Suppressor macrophage treated with lipopolysaccharide for 1 hour (primary cell): ENCODE measurements around the gene IFT80.
"Not testable (repeated sequence)": the region's sequence is repeated elsewhere in the genome, so short reads cannot be mapped to it uniquely, and the experiment has no call there.

ENCODE experiments used
- DNase-seq, 3 donors: peaks; one replicate each; pipeline ENCODE4 v3.0.0-alpha.2; 2020 to 2022

Gene IFT80

GRCh38 chr3:160355826-160356225 lies 43.2 kb downstream of the IFT80 start:
- DNase-seq = no peak

DNA sequence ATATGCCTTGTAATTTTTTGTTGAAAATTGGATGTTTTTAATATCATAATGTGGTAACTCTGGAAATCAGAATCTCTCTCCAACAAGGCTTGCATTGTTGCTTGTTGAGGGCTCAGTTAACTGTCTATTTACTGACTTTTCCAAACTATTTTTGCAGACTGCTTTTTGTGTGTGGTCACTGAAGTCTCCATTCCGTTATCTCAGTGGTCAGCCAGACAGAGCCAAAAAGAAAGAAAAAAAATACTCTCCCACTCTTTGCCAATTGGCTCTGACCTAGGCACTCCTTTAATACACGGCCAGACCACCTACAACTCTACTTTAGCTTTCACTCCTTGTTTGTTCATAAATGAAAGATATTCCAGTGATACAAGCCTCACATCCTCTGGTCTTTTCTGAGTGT lies 52.5 kb downstream of the IFT80 start:
- DNase-seq = no peak

- peak; percentile 3 to 64 (median 63) for DNase-seq
These were observed 55.9 kb downstream of the IFT80 start for GRCh38 chr3:160343132-160343531.

DNA sequence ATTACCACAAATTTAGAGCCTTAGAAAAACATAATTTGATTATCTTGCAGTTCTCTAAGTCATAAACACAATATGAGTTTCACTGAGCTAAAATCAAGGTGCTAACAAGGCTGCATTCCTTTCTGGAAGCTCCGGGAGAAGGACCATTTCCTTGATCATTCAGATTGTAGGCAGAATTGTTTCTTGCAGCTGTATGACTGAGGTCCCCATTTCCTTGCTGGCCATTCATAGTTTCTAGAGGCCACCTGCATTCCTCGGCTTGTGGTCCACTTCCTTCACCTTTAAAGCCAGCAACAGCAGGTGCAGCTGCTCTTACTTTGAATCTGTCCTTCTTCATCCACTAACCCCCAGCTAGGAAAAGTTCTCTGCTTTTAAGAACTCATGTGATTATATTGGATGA lies 58.7 kb downstream of the IFT80 start:
- no peak for DNase-seq

DNA sequence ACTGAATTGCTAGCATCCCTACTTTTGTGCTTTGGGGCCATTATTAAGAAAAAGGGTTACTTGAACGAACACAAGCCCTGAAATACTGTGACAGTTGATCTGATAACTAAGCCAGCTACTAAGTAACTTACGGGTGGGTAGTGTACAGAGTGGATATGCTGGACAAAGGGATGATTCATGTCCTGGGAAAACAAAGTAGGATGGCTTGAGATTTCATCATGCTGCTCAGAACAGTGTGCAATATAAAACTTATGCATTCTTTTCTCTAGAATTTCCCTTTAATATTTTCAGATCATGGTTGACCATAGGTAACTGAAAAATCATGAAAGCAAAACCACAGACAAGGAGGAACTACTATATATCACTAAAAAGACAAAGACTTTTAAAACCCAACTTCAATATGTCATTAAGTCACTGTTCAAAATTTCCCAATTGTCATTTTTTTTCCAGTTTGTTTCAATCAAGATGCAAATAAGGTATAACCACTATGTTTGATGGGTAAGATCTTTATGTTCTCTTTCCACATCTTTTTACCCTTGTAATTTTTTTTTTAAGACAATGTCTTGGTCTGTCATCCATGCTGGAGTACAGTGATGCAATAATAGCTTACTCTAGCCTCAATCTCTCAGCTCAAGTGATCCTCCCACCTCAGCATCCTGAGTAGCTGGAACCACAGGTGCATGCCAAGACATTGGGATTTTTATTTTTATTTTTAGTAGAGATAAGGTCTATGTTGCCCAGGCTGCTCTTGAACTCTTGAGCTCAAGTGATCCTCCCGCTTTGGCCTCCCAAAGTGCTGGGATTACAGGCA lies 67.7 kb downstream of the IFT80 start:
- peak in 1 of 3 donors; percentile 23 for DNase-seq

GRCh38 chr3:160330690-160331089 lies 68.3 kb downstream of the IFT80 start:
- no peak for DNase-seq

- no peak for DNase-seq
These were observed 68.9 kb downstream of the IFT80 start for GRCh38 chr3:160330109-160330508.

- not testable (repeated sequence) for DNase-seq
These were observed 72.7 kb downstream of the IFT80 start for GRCh38 chr3:160326286-160326685.

DNA sequence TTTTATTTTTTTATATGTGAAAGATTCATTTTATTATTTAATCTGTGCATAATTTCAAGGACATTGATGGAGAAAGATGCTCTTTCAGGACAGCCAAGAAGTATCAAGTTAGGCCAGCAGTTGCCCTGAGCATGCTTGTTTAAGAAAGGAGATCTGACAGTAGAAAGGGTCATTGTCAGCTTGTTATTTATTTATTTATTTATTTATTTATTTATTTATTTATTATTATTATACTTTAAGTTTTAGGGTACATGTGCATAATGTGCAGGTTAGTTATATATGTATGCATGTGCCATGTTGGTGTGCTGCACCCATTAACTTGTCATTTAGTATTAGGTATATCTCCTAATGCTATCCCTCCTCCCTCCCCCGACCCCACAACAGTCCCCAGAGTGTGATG lies 77.2 kb downstream of the IFT80 start:
- DNase-seq = not testable (repeated sequence)

DNA sequence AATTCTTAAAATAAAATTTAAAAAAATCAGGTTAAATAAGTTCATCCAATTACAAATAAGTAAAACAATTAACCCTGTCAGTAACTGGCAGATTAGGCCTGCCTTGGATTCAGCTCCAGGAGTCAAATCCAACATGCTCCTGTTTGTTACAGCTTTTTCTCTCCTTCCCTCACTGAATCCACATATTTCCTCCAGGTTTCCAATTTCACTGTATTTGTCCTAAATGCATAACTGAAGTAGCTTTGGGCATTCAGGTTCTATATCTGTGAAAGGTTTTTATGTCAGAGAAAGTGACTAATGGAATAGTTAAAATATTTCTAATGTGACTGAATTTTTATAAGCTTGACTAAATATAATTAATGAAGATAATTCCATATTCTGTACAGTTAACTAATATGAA lies 79.7 kb downstream of the IFT80 start:
- DNase-seq = no peak

- no peak for DNase-seq
These were observed 84.0 kb downstream of the IFT80 start for GRCh38 chr3:160314995-160315394.

DNA sequence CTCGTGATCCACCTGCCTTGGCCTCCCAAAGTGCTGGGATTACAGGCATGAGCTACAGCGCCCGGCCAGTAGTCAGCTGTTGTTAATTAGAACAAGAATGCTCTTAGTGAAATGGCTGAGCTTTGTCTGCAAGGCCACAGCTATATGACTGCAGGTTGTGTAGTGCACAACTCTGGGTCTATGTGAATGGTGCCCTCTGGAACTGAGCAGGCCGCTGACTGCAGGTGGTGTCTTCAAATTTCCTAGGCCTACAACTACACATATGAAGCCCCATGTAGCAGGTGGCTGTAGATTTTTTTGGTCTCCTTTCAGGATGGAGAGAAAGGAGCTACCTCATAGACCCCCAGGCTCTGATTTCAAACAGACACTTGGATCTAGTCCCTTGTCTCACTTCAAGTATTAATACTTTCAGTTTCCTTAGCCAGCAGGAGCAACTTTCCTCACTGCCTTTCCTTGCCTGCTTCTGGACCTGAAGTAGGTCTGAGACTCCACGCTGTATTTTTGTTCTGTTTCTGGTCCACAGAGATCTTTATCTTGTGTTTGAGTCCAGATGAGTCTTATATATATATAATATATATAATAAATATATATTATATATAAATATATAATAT lies 86.9 kb downstream of the IFT80 start:
- no peak for DNase-seq

GRCh38 chr3:160302806-160303205 lies 96.2 kb downstream of the IFT80 start:
- no peak for DNase-seq

- no peak for DNase-seq
These were observed 102.4 kb downstream of the IFT80 start for GRCh38 chr3:160296591-160296990.

- DNase-seq = no peak
These were observed 107.1 kb downstream of the IFT80 start for GRCh38 chr3:160291909-160292299.

GRCh38 chr3:160291290-160291908 lies 107.6 kb downstream of the IFT80 start:
- no peak for DNase-seq

GRCh38 chr3:160287666-160288065 lies 111.4 kb downstream of the IFT80 start:
- DNase-seq = no peak

- DNase-seq = no peak
These were observed 112.8 kb downstream of the IFT80 start for GRCh38 chr3:160286231-160286630.

DNA sequence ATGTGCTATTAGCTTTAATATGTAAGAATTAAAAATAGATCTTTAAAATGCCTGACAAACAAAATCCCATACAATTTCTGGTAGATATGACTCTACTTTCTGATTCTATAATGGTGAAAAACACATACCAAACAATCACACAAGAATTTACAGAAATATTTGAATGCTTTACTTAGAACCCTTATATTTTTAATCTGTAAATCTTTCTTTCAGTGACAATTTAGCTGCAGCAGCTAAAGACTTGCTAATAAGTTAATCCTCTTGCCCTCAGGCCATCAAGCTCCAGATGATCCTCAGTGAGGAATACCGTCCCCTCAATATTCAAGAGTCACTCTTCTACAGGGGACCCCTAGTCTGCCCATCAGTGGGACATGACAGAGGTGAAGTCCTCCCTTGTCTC lies 118.2 kb downstream of the IFT80 start:
- DNase-seq = no peak

DNA sequence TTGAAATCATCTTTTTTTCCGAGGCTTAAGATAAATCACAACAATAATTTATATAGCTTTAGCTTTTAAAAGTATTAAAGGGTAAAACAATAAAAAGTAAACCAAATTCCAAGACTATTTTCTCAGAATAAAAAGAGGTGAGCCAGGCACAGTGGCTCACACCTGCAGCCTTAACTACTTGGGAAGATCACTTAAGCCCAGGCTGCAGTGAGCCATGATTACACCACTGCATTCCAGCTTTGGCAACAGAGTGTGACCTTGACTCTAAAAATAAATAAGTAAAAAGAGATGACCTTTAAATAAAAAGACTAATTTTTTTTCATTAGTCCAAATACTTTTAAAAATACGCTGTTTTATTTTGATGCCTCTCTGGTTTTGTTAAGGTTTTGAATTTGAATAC lies 119.4 kb downstream of the IFT80 start:
- DNase-seq = no peak

- DNase-seq = no peak
These were observed 120.8 kb downstream of the IFT80 start for GRCh38 chr3:160278210-160278609.

DNA sequence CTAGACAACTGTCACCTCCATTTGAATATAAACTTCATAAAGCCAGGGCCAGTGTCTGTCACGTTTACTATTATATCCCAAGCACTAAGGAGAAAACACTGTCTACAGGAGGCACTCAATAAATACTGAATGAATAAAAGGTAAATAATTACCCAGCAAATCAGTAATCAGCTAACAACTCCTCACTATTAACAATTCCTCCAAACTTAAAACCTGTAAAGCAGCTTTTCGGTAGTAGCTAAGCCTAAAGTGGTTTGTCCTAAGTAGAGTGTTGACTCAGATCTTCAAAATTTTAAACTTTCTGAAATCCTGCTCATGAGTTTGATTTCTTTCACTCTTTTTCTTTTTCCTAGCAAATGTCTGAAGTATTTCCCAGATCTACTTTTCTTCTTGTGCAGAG lies 133.9 kb downstream of the IFT80 start:
- DNase-seq = no peak

DNA sequence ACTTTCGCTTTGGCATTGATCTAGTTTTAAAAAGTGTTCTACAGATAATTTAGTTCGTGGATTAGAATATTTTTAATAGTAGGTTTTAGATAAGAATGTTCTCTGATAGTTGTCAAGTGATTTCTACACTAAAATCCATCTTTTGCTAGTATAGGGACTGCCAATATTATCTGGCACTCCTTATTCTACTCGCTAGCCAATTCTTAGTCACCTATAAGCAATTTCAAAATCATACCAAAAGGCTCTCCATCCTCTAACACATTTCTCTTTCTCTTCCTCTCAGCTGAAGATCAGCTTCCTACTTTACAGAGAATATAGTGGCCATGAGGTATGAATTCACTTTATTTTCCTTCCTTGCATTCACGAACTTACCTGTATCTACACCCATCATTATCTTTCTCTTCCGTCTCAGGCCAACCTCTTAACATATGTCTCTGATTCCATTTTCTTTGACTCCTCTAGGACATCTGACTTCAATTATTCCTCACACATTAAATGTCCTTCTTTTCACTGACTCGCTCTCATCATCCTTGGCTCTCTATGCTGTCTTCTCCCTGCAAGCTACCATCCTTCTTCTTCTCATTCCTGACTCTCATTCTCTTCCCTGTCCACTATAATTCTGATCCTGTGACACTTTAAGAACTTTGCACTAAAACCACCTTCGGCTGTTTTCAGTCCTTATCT lies 138.3 kb downstream of the IFT80 start:
- no peak for DNase-seq

DNA sequence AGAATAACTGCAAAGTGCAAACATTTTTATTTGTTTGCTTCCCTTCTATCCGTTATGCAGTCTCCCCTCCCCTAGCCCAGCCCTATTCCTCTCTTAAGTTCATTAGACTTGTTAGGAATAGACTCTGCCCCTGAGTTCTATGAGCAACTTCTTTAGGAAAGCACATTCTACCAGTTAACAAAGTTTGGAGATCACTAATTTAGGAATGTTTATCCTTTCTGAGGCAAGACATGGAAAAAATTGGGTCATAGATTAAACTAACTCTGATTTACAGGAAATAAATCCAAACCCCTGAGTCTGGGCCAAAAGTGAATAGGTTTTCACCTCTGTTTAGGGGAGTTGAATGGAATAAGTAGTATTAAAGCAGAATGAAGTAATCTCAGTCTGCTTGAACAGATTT lies 139.4 kb downstream of the IFT80 start:
- DNase-seq = no peak
